NCI-H187 treated with DMSO at 0.1 percent for 48 hours (cell line): ENCODE data around the gene FAM124A.

Source experiments
- DNase-seq: peaks from one replicate; lab custom pipeline; 2025; lab: John Stamatoyannopoulos, UW

FAM124A gene

GRCh38 chr13:51243227-51243626, 21.0 kb downstream of the FAM124A start:
- no peak for DNase-seq

- no peak for DNase-seq
Measured at GRCh38 chr13:51243832-51244231, 21.6 kb downstream of the FAM124A start.

GRCh38 chr13:51244637-51245405, 22.6 kb downstream of the FAM124A start:
- no peak for DNase-seq

GRCh38 chr13:51245583-51245982, 23.4 kb downstream of the FAM124A start:
- no peak for DNase-seq

GRCh38 chr13:51246025-51246417, 23.8 kb downstream of the FAM124A start:
- no peak for DNase-seq

- DNase-seq, result peak; percentile 40
Measured at GRCh38 chr13:51246418-51247277, 24.4 kb downstream of the FAM124A start.

- DNase-seq, result peak; percentile 70
Measured at GRCh38 chr13:51249255-51249654, 27.1 kb downstream of the FAM124A start.

- DNase-seq, result no peak
Measured at GRCh38 chr13:51249770-51250741, 27.9 kb downstream of the FAM124A start.

- no peak for DNase-seq
Measured at GRCh38 chr13:51251480-51251879, 29.3 kb downstream of the FAM124A start.

GRCh38 chr13:51252954-51253532, 30.8 kb downstream of the FAM124A start:
- no peak for DNase-seq

GRCh38 chr13:51255556-51255955, 33.4 kb downstream of the FAM124A start:
- DNase-seq, result no peak

GRCh38 chr13:51257187-51257586, 35.0 kb downstream of the FAM124A start:
- no peak for DNase-seq

GRCh38 chr13:51258612-51259548, 36.7 kb downstream of the FAM124A start:
- no peak for DNase-seq

- no peak for DNase-seq
Measured at GRCh38 chr13:51260154-51260553, 38.0 kb downstream of the FAM124A start.

GRCh38 chr13:51261610-51262249, 39.5 kb downstream of the FAM124A start:
- no peak for DNase-seq

- no peak for DNase-seq
Measured at GRCh38 chr13:51262501-51263211, 40.5 kb downstream of the FAM124A start.

GRCh38 chr13:51266642-51267041, 44.4 kb downstream of the FAM124A start:
- no peak for DNase-seq

- no peak for DNase-seq
Measured at GRCh38 chr13:51267622-51268021, 45.4 kb downstream of the FAM124A start.

GRCh38 chr13:51269039-51269438, 46.8 kb downstream of the FAM124A start:
- DNase-seq, result no peak
